SK-N-SH treated with all-trans-retinoic acid at 6 μM for 48 hours (cell line): ENCODE data around the gene DOCK4.

Experiments used
- ARNTL ChIP-seq: fragments of 450-650 bp; formaldehyde crosslinking; IDR thresholded peaks from 2 replicates; pipeline ENCODE4 v1.5.0; 2020; ENCODE audit warnings: low read depth, mild to moderate bottlenecking, moderate library complexity, borderline replicate concordance
- CREB5 ChIP-seq: fragments of 250-450 bp; sonication (Bioruptor Pico); IDR thresholded peaks from 2 replicates; pipeline ENCODE4 v1.5.1; 2020; ENCODE audit warnings: low read depth, mild to moderate bottlenecking, moderate library complexity
- ISL1 ChIP-seq: fragments of 250-450 bp; sonication (Bioruptor Pico); IDR thresholded peaks from 2 replicates; pipeline ENCODE4 v2.1.2; 2022; ENCODE audit warnings: mild to moderate bottlenecking, moderate library complexity
- TCF4 ChIP-seq: fragments of 250-450 bp; sonication (Bioruptor Pico); IDR thresholded peaks from 2 replicates; pipeline ENCODE4 v1.8.0; 2021; ENCODE audit warnings: mild to moderate bottlenecking, moderate library complexity, borderline replicate concordance
- TSHZ2 ChIP-seq: fragments of 250-450 bp; sonication (Bioruptor Pico); IDR thresholded peaks from 2 replicates; pipeline ENCODE4 v1.5.0; 2020; ENCODE audit warnings: mild to moderate bottlenecking, moderate library complexity
- ZFP30 ChIP-seq: fragments of 450-650 bp; formaldehyde crosslinking; IDR thresholded peaks from 2 replicates; pipeline ENCODE4 v1.5.0; 2022; ENCODE audit warnings: mild to moderate bottlenecking, moderate library complexity

GRCh38 chr7:112255388-112255720 lies 49.2 kb upstream of the DOCK4 start:
- no peak for TF ChIP-seq TSHZ2 (CRISPR knock-in tag)
- TF ChIP-seq CREB5 (CRISPR knock-in tag), result no peak
- TF ChIP-seq ARNTL, result no peak
- no peak for TF ChIP-seq ISL1 (CRISPR knock-in tag)
- no peak for TF ChIP-seq ZFP30 (CRISPR knock-in tag)
- TF ChIP-seq TCF4, result peak; percentile 73; the same call in 1 of the 2 replicates
